ENCODE data around the gene RCSD1. TPM values are rescaled to one million over a fixed set of nuclear protein-coding genes. Genes with fewer than 3 reads are reported as not detected.

The RCSD1 gene
- total and polyA plus RNA-seq, 10 of the 15 experiments (the other 5 are each of a cell fraction or from before 2014, with no cell fraction given), result 11.4 to 78.3 (median 71.6) TPM

GRCh38 chr1:167673265-167673664, 43.2 kb downstream of the RCSD1 start:
- no peaks in the 10 kb centered on the region; the same call in 2 of the 3 replicates for H3K9me3 ChIP-seq (replicated peaks; ENCODE audit: control insufficient read depth, insufficient read depth, low read length)
- in situ Hi-C loops (cut with MboI), result no loop called here
- CTCF ChIA-PET, result interaction anchor here (0.6 to 3.6 kb wide), 7 partner anchors 14 to 139 kb away, joined by 3 to 27 read pairs (median 3); no protein-coding TSS in a partner anchor
- no TSS peak for BruUV-seq (replicated peaks)
- RAD21 ChIA-PET (ENCODE audit: unreplicated experiment), result interaction anchor here (0.8 to 8.3 kb wide), 6 partner anchors 14 to 73 kb away, joined by 3 to 100 read pairs (median 5); partner anchors contain the start of gene RCSD1
- WGBS (ENCODE audit: insufficient coverage, insufficient replicate concordance, low lambda C conversion rate, missing lambda C conversion rate), result 97% methylated on average over 4 of the region's 4 CpGs
- no peak overlapping the region for H3K27ac ChIP-seq (ENCODE audit: control insufficient read depth, insufficient read depth)
- H3K4me3 ChIP-seq, result no peak overlapping the region
- no peaks in the 10 kb centered on the region for H4K20me1 ChIP-seq (ENCODE audit: control insufficient read depth, insufficient read depth)
- DNase-seq (ENCODE audit: low read depth, low spot score) (no peak), FAIRE-seq (no peak), ATAC-seq (no peak)
- H2AFZ ChIP-seq (ENCODE audit: control insufficient read depth, low read depth, low read length), result no peak overlapping the region
- H3K79me2 ChIP-seq (ENCODE audit: control insufficient read depth, insufficient read depth, low read length), result peaks cover 31% of the 10 kb centered on the region
- no peak overlapping the region for H3K9ac ChIP-seq (ENCODE audit: control insufficient read depth, insufficient read depth, low read length)
- H3K27me3 ChIP-seq (replicated peaks in 1 of 2; ENCODE audit: control insufficient read depth in 2 of 2, insufficient read depth in 2 of 2, low read length in 1 of 2), result no peaks in the 10 kb centered on the region
- POLR2A ChIA-PET, result interaction anchor here (1.0 to 7.2 kb wide), 3 partner anchors 14 to 43 kb away, joined by 3 to 84 read pairs (median 10); partner anchors contain the start of gene RCSD1
- peaks cover 0 to 3% of the 10 kb centered on the region in 2 experiments; a peak in 1 of 4 replicates for H3K36me3 ChIP-seq (ENCODE audit: control insufficient read depth in 2 of 2, insufficient read depth in 2 of 2, low read length in 1 of 2)
- intact Hi-C loops (cut with micrococcal nuclease; ENCODE audit: unreplicated experiment), result no loop called here
- H3K4me2 ChIP-seq (ENCODE audit: control insufficient read depth, insufficient read depth), result no peak overlapping the region
- peaks cover 85% of the 10 kb centered on the region for H3K4me1 ChIP-seq (ENCODE audit: control insufficient read depth, insufficient read depth, low read length)
- SMC1A ChIA-PET (ENCODE audit: uncharacterized antibody, unreplicated experiment), result interaction anchor here (1.2 to 10.3 kb wide), 6 partner anchors 13 to 72 kb away, joined by 3 to 170 read pairs (median 37); partner anchors contain the start of gene RCSD1
- TF ChIP-seq SIN3A (IDR thresholded peaks at IDR 0.05; ENCODE audit: low read depth, low read length), result no peak
- no peak for TF ChIP-seq CUX1 (IDR thresholded peaks at IDR 0.05; ENCODE audit: insufficient replicate concordance, low read depth, low read length)
- no peak for TF ChIP-seq E2F8 (IDR thresholded peaks at IDR 0.05; ENCODE audit: low read depth, partially characterized antibody)
- TF ChIP-seq GATAD2B (conservative IDR thresholded peaks at IDR 0.05; ENCODE audit: low read depth), result no peak
- no peak for TF ChIP-seq MAX (IDR thresholded peaks at IDR 0.05; ENCODE audit: low read depth, low read length)
- no peak for TF ChIP-seq HDGF (IDR thresholded peaks at IDR 0.05)
- TF ChIP-seq FOXK2 (IDR thresholded peaks at IDR 0.05), result no peak
- no peak for TF ChIP-seq POLR2AphosphoS5 (IDR thresholded peaks at IDR 0.05; ENCODE audit: low read length)
- TF ChIP-seq ZNF687 (IDR thresholded peaks at IDR 0.05), result no peak
- no peak for TF ChIP-seq KLF5 (IDR thresholded peaks at IDR 0.05; ENCODE audit: partially characterized antibody)

All from GM12878 (cell line).